Measurements from ENCODE around the gene PLA2G4A.

DNA sequence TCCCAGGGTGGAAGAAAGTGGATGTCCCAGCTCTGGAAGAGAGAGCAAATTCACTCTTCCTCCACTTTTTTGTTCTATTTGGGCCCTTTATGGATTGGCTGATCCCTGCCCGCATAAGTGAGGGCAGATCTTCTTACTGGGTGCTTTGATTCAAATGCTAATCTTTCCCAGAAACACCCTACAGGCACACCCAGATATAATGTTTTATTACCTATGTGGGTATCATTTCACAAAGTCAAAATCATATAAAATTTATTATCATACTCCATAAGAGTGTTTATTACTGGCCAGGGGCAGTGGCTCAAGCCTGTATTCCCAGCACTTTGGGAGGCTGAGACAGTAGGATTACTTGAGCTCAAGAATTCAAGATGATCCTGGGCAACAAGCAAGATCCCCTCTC, 16.9 kb upstream of the PLA2G4A start:
- no peak for TF ChIP-seq POLR2A (IDR thresholded peaks at IDR 0.05; ENCODE audit: low read depth)
- TF ChIP-seq, protein P1, sequence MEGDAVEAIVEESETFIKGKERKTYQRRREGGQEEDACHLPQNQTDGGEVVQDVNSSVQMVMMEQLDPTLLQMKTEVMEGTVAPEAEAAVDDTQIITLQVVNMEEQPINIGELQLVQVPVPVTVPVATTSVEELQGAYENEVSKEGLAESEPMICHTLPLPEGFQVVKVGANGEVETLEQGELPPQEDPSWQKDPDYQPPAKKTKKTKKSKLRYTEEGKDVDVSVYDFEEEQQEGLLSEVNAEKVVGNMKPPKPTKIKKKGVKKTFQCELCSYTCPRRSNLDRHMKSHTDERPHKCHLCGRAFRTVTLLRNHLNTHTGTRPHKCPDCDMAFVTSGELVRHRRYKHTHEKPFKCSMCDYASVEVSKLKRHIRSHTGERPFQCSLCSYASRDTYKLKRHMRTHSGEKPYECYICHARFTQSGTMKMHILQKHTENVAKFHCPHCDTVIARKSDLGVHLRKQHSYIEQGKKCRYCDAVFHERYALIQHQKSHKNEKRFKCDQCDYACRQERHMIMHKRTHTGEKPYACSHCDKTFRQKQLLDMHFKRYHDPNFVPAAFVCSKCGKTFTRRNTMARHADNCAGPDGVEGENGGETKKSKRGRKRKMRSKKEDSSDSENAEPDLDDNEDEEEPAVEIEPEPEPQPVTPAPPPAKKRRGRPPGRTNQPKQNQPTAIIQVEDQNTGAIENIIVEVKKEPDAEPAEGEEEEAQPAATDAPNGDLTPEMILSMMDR (IDR thresholded peaks at IDR 0.05): no peak
- no peak for TF ChIP-seq POLR2AphosphoS5 (IDR thresholded peaks at IDR 0.05)
- no peak for TF ChIP-seq EP300 (IDR thresholded peaks at IDR 0.05)
